ENCODE data around the gene PRCP. TPM values are rescaled to one million over a fixed set of nuclear protein-coding genes. Genes with fewer than 3 reads are reported as not detected.

Gene PRCP
- total RNA-seq, 1 experiment from 2014 or later = 57.0 TPM

DNA sequence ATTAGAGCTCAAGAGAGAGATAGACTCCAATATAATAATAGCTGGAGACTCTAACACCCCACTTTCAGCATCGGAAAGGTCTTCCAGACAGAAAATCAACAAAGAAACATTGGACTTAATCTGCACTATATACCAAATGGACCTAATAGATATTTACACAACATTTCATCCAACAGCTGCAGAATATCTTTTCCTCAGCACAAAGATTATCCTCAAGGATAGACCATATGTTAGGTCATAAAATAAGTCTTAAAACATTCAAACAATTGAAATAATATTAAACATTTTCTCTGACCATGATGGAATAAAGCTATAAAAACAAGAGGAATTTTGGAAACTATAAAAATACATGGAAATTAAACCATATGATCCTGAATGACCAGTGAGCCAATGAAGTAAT is 121.5 kb downstream of the PRCP start:
- CTCF ChIA-PET = no interaction called here
- no TSS peak for BruUV-seq (replicated peaks)
- Histone ChIP-seq H3K27ac (ENCODE audit: low read length) (no peak overlapping the region), H3K4me3 (ENCODE audit: low read depth in 2 of 2, low read length in 2 of 2) (no peak overlapping the region), H3K9me3 (ENCODE audit: control insufficient read depth, insufficient read depth, low read depth, low read length) (peaks cover 3% of the 10 kb centered on the region; the same call in 1 of the 2 replicates), H3K27me3 (ENCODE audit: control insufficient read depth, insufficient read depth, low read length) (no peaks in the 10 kb centered on the region), H3K36me3 (ENCODE audit: control insufficient read depth, insufficient read depth, low read length) (no peaks in the 10 kb centered on the region), H3K4me1 (ENCODE audit: control insufficient read depth, insufficient read depth, low read length) (no peaks in the 10 kb centered on the region)
- ATAC-seq (no peak), DNase-seq (ENCODE audit: low read depth, low spot score) (no peak)
- in situ Hi-C loops (cut with HindIII; ENCODE audit: low pct_unique_long_range_greater_than_20kb, low sequenced_read_pairs) (no loop called here), intact Hi-C loops (cut with micrococcal nuclease; ENCODE audit: unreplicated experiment) (no loop called here)
- TF ChIP-seq SIN3A (IDR thresholded peaks at IDR 0.05; ENCODE audit: borderline replicate concordance, insufficient read depth, low read depth, low read length) (no peak), TCF7L2 (IDR thresholded peaks at IDR 0.05; ENCODE audit: low read depth, low read length) (no peak), POLR2AphosphoS5 (IDR thresholded peaks at IDR 0.05; ENCODE audit: low read depth, low read length) (no peak)
- TF ChIP-seq, protein P1, sequence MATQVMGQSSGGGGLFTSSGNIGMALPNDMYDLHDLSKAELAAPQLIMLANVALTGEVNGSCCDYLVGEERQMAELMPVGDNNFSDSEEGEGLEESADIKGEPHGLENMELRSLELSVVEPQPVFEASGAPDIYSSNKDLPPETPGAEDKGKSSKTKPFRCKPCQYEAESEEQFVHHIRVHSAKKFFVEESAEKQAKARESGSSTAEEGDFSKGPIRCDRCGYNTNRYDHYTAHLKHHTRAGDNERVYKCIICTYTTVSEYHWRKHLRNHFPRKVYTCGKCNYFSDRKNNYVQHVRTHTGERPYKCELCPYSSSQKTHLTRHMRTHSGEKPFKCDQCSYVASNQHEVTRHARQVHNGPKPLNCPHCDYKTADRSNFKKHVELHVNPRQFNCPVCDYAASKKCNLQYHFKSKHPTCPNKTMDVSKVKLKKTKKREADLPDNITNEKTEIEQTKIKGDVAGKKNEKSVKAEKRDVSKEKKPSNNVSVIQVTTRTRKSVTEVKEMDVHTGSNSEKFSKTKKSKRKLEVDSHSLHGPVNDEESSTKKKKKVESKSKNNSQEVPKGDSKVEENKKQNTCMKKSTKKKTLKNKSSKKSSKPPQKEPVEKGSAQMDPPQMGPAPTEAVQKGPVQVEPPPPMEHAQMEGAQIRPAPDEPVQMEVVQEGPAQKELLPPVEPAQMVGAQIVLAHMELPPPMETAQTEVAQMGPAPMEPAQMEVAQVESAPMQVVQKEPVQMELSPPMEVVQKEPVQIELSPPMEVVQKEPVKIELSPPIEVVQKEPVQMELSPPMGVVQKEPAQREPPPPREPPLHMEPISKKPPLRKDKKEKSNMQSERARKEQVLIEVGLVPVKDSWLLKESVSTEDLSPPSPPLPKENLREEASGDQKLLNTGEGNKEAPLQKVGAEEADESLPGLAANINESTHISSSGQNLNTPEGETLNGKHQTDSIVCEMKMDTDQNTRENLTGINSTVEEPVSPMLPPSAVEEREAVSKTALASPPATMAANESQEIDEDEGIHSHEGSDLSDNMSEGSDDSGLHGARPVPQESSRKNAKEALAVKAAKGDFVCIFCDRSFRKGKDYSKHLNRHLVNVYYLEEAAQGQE (IDR thresholded peaks at IDR 0.05; ENCODE audit: insufficient read depth in 1 of 2, low read depth in 2 of 2, low read length in 1 of 2) = no peak
- TF ChIP-seq, protein P2, sequence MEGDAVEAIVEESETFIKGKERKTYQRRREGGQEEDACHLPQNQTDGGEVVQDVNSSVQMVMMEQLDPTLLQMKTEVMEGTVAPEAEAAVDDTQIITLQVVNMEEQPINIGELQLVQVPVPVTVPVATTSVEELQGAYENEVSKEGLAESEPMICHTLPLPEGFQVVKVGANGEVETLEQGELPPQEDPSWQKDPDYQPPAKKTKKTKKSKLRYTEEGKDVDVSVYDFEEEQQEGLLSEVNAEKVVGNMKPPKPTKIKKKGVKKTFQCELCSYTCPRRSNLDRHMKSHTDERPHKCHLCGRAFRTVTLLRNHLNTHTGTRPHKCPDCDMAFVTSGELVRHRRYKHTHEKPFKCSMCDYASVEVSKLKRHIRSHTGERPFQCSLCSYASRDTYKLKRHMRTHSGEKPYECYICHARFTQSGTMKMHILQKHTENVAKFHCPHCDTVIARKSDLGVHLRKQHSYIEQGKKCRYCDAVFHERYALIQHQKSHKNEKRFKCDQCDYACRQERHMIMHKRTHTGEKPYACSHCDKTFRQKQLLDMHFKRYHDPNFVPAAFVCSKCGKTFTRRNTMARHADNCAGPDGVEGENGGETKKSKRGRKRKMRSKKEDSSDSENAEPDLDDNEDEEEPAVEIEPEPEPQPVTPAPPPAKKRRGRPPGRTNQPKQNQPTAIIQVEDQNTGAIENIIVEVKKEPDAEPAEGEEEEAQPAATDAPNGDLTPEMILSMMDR (IDR thresholded peaks at IDR 0.05) = no peak
- POLR2A ChIA-PET = no interaction called here

DNA sequence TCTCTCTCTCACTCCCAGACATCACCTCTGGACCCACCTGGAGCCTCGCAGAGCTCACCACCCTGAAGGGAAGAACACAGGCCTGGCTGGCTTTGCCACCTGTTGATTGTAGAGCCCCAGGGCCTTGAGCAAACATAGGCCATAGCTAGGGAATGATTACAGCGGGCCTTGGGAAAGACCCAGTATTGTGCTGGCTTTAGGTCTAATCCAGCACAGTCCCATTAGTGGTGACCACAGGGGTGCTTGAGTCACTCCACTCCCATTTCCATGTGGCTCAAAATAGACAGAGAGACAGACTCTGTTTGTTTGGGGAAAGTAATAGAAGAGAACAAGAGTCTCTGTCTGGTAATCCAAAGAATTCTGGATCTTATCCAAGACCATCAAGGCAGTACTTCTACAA is 123.9 kb downstream of the PRCP start:
- ChIA-PET CTCF (no interaction called here), POLR2A (interaction anchor here (0.6 kb wide), 1 partner anchor 350 kb away, joined by 7 read pairs; no protein-coding TSS in a partner anchor)
- DNase-seq (ENCODE audit: low read depth, low spot score) (no peak), ATAC-seq (no peak)
- no TSS peak for BruUV-seq (replicated peaks)
- no peaks in the 10 kb centered on the region for H3K4me1 ChIP-seq (ENCODE audit: control insufficient read depth, insufficient read depth, low read length)
- H3K9me3 ChIP-seq (ENCODE audit: control insufficient read depth, insufficient read depth, low read depth, low read length) = no peaks in the 10 kb centered on the region
- in situ Hi-C loops (cut with HindIII; ENCODE audit: low pct_unique_long_range_greater_than_20kb, low sequenced_read_pairs) (no loop called here), intact Hi-C loops (cut with micrococcal nuclease; ENCODE audit: unreplicated experiment) (no loop called here)
- no peak overlapping the region for H3K4me3 ChIP-seq (ENCODE audit: low read depth in 2 of 2, low read length in 2 of 2)
- no peak for TF ChIP-seq POLR2AphosphoS5 (IDR thresholded peaks at IDR 0.05; ENCODE audit: low read depth, low read length)
- TF ChIP-seq TCF7L2 (IDR thresholded peaks at IDR 0.05; ENCODE audit: low read depth, low read length) = no peak
- TF ChIP-seq, protein P2 (IDR thresholded peaks at IDR 0.05) = no peak
- TF ChIP-seq SIN3A (IDR thresholded peaks at IDR 0.05; ENCODE audit: borderline replicate concordance, insufficient read depth, low read depth, low read length) = no peak
- TF ChIP-seq, protein P1 (IDR thresholded peaks at IDR 0.05; ENCODE audit: insufficient read depth in 1 of 2, low read depth in 2 of 2, low read length in 1 of 2) = no peak
- no peaks in the 10 kb centered on the region for H3K36me3 ChIP-seq (ENCODE audit: control insufficient read depth, insufficient read depth, low read length)
- H3K27ac ChIP-seq (ENCODE audit: low read length) = no peak overlapping the region
- H3K27me3 ChIP-seq (ENCODE audit: control insufficient read depth, insufficient read depth, low read length) = no peaks in the 10 kb centered on the region
